Measurements from ENCODE around the gene GALNT5.

The GALNT5 gene

DNA sequence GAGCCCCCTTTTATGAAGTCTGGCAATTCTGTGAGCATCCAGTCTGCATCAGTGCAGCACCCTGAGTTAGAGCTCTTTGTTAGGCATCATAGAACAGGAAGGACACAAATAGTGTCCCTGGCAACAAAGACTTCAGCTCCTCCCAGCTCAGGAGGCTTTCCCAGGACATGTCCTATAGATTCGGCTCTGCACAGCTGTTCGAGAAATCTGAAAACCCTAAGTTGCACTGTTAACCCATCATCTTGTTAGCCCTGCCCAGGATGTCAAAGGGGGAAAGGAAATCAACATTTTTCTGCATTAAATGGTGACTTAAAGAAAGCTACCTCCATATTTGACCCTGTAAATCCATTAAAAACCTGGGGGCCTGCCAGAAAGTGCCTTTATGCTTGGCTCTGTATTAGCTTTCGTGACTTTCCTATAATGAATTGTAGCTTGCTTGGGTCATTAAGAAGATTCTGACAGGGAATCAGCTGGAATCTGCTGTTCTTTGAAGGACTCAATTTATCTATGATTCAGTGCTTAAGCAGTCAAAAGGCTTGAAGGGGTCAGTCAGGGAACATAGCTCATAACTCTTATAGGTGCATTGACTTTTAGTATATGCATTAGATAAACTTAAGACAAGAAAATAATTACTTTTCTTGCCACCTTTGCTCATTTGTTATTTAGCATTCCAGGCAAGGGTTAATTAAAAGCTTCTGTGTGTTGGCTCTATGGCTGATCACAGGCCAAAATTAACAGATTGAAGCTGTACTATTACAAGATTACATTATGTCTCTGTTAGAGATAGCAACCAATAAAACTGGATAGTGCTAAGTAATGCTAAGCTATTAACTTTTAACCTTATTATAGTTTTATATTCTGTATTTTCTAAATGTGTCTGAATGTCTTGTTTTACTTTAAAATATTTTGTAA is 47.6 kb downstream of the GALNT5 start:
- H2BK5ac ChIP-seq (ENCODE audit: low read depth, low read length, poor library complexity) = no peak overlapping the region
- H3K4me1 ChIP-seq (ENCODE audit: control insufficient read depth in 1 of 2, insufficient read depth in 2 of 2, low read length in 2 of 2) = no peaks in the 10 kb centered on the region
- no peak overlapping the region for H4K91ac ChIP-seq (ENCODE audit: low read depth, low read length)
- H3K27ac ChIP-seq (ENCODE audit: low read depth, low read length) = no peak overlapping the region
- H3K9me3 ChIP-seq (ENCODE audit: insufficient read depth, low read depth, low read length) = no peaks in the 10 kb centered on the region
- H3K4me2 ChIP-seq (ENCODE audit: low read length) = no peak overlapping the region
- H2BK120ac ChIP-seq (ENCODE audit: insufficient read depth, low read length, poor library complexity) = no peak overlapping the region
- no peaks in the 10 kb centered on the region for H3K36me3 ChIP-seq (ENCODE audit: control insufficient read depth in 1 of 2, insufficient read depth in 2 of 2, low read length in 2 of 2)
- no peak overlapping the region for H4K8ac ChIP-seq (ENCODE audit: low read depth, low read length)
- H3K18ac ChIP-seq (ENCODE audit: low read length) = no peak overlapping the region
- H2AK5ac ChIP-seq (ENCODE audit: low read length) = no peak overlapping the region
- H3K4me3 ChIP-seq (ENCODE audit: low read depth, low read length) = no peak overlapping the region
- H3K9ac ChIP-seq (ENCODE audit: low read length) = no peak overlapping the region
- H3K4ac ChIP-seq (ENCODE audit: low read depth, low read length) = no peak overlapping the region
- no peaks in the 10 kb centered on the region for H3K79me1 ChIP-seq (ENCODE audit: low read length)
- H3K14ac ChIP-seq (ENCODE audit: low read length) = no peak overlapping the region
- no peak overlapping the region for H4K12ac ChIP-seq (ENCODE audit: low read depth, low read length)
- H3K79me2 ChIP-seq (ENCODE audit: control insufficient read depth, insufficient read depth, low read length, poor library complexity) = no peaks in the 10 kb centered on the region
- H3K23ac ChIP-seq (ENCODE audit: low read length) = no peak overlapping the region
- DNase-seq = peak in 1 of 2 donors; percentile 25
- no peak overlapping the region for H2AFZ ChIP-seq (ENCODE audit: insufficient read depth, low read length, poor library complexity)
- H2BK12ac ChIP-seq (ENCODE audit: low read length) = no peak overlapping the region
- H3K27me3 ChIP-seq (ENCODE audit: insufficient read depth, low read length) = no peaks in the 10 kb centered on the region
- WGBS (ENCODE audit: extremely low coverage, insufficient coverage, insufficient read length) = no CpG with 5 or more reads among the region's 3 CpGs

DNA sequence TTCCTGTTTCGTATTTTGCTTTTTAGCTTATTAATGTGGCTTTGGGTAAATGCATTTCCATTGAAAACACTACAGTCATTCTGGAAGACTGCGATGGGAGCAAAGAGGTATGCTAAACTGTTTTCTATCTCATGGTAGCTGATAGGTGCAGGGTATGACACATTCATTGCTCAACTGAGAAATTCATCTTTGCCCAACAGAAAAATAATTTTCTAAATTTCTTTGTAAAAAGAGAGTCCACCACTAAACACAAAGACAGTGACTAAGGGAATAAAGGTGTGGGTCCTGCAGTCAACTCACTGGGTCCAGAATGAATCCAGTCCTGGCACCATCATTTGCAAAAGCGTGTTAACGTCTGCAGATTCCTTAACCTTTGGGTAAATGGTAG is 48.2 kb downstream of the GALNT5 start:
- no peaks in the 10 kb centered on the region for H3K9me3 ChIP-seq (ENCODE audit: insufficient read depth, low read depth, low read length)
- no peak overlapping the region for H4K8ac ChIP-seq (ENCODE audit: low read depth, low read length)
- no peaks in the 10 kb centered on the region for H3K4me1 ChIP-seq (ENCODE audit: control insufficient read depth in 1 of 2, insufficient read depth in 2 of 2, low read length in 2 of 2)
- no peak overlapping the region for H2BK120ac ChIP-seq (ENCODE audit: insufficient read depth, low read length, poor library complexity)
- H2BK12ac ChIP-seq (ENCODE audit: low read length) = no peak overlapping the region
- H3K36me3 ChIP-seq (ENCODE audit: control insufficient read depth in 1 of 2, insufficient read depth in 2 of 2, low read length in 2 of 2) = no peaks in the 10 kb centered on the region
- no peak overlapping the region for H2BK5ac ChIP-seq (ENCODE audit: low read depth, low read length, poor library complexity)
- no peak overlapping the region for H3K14ac ChIP-seq (ENCODE audit: low read length)
- DNase-seq = peak; percentile 28 to 77
- no peak overlapping the region for H3K23ac ChIP-seq (ENCODE audit: low read length)
- no peak overlapping the region for H3K4me3 ChIP-seq (ENCODE audit: low read depth, low read length)
- no peak overlapping the region for H4K12ac ChIP-seq (ENCODE audit: low read depth, low read length)
- no peaks in the 10 kb centered on the region for H3K79me1 ChIP-seq (ENCODE audit: low read length)
- H3K79me2 ChIP-seq (ENCODE audit: control insufficient read depth, insufficient read depth, low read length, poor library complexity) = no peaks in the 10 kb centered on the region
- H3K27me3 ChIP-seq (ENCODE audit: insufficient read depth, low read length) = no peaks in the 10 kb centered on the region
- no peak overlapping the region for H2AK5ac ChIP-seq (ENCODE audit: low read length)
- no CpG with 5 or more reads among the region's 4 CpGs for WGBS (ENCODE audit: extremely low coverage, insufficient coverage, insufficient read length)
- no peak overlapping the region for H2AFZ ChIP-seq (ENCODE audit: insufficient read depth, low read length, poor library complexity)
- no peak overlapping the region for H3K18ac ChIP-seq (ENCODE audit: low read length)
- H3K27ac ChIP-seq (ENCODE audit: low read depth, low read length) = no peak overlapping the region
- H3K4ac ChIP-seq (ENCODE audit: low read depth, low read length) = no peak overlapping the region
- no peak overlapping the region for H4K91ac ChIP-seq (ENCODE audit: low read depth, low read length)
- H3K9ac ChIP-seq (ENCODE audit: low read length) = no peak overlapping the region
- H3K4me2 ChIP-seq (ENCODE audit: low read length) = no peak overlapping the region

DNA sequence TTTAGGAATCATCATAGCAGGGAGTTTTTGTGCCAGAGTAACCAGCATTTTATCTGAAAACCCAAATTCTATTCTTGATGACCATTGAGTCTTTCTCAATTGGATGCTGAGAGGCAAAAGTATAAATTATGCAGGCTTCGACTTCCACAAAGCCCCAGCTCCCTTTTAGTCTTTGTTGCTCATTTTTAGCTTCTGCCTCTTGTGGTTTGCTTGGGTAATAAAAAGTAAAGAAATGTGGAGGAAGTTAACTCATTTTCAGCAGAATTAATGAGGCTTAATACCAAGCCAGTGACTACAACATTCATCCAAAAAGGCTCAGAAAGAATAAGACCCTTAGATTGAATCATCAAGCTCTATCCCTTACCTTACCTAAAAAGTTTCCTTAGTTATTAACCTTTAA is 49.5 kb downstream of the GALNT5 start:
- Histone ChIP-seq H2AFZ (ENCODE audit: insufficient read depth, low read length, poor library complexity) (no peak overlapping the region), H4K12ac (ENCODE audit: low read depth, low read length) (no peak overlapping the region), H3K4ac (ENCODE audit: low read depth, low read length) (no peak overlapping the region), H3K36me3 (ENCODE audit: control insufficient read depth in 1 of 2, insufficient read depth in 2 of 2, low read length in 2 of 2) (no peaks in the 10 kb centered on the region), H2AK5ac (ENCODE audit: low read length) (no peak overlapping the region), H3K9ac (ENCODE audit: low read length) (no peak overlapping the region), H3K14ac (ENCODE audit: low read length) (no peak overlapping the region), H4K8ac (ENCODE audit: low read depth, low read length) (no peak overlapping the region), H2BK120ac (ENCODE audit: insufficient read depth, low read length, poor library complexity) (no peak overlapping the region), H3K79me1 (ENCODE audit: low read length) (no peaks in the 10 kb centered on the region), H3K9me3 (ENCODE audit: insufficient read depth, low read depth, low read length) (no peaks in the 10 kb centered on the region), H3K4me3 (ENCODE audit: low read depth, low read length) (no peak overlapping the region), H2BK12ac (ENCODE audit: low read length) (no peak overlapping the region), H3K27me3 (ENCODE audit: insufficient read depth, low read length) (no peaks in the 10 kb centered on the region), H3K27ac (ENCODE audit: low read depth, low read length) (no peak overlapping the region), H3K18ac (ENCODE audit: low read length) (no peak overlapping the region), H3K4me1 (ENCODE audit: control insufficient read depth in 1 of 2, insufficient read depth in 2 of 2, low read length in 2 of 2) (no peaks in the 10 kb centered on the region), H4K91ac (ENCODE audit: low read depth, low read length) (no peak overlapping the region), H3K4me2 (ENCODE audit: low read length) (no peak overlapping the region), H2BK5ac (ENCODE audit: low read depth, low read length, poor library complexity) (no peak overlapping the region), H3K79me2 (ENCODE audit: control insufficient read depth, insufficient read depth, low read length, poor library complexity) (no peaks in the 10 kb centered on the region), H3K23ac (ENCODE audit: low read length) (no peak overlapping the region)
- no peak for DNase-seq
- no CpG with 5 or more reads among the region's 1 CpG for WGBS (ENCODE audit: extremely low coverage, insufficient coverage, insufficient read length)

- H3K27ac ChIP-seq (ENCODE audit: low read depth, low read length) = no peak overlapping the region
- H3K79me2 ChIP-seq (ENCODE audit: control insufficient read depth, insufficient read depth, low read length, poor library complexity) = no peaks in the 10 kb centered on the region
- H4K12ac ChIP-seq (ENCODE audit: low read depth, low read length) = no peak overlapping the region
- H3K4me3 ChIP-seq (ENCODE audit: low read depth, low read length) = no peak overlapping the region
- H3K4me2 ChIP-seq (ENCODE audit: low read length) = no peak overlapping the region
- no peaks in the 10 kb centered on the region for H3K36me3 ChIP-seq (ENCODE audit: control insufficient read depth in 1 of 2, insufficient read depth in 2 of 2, low read length in 2 of 2)
- WGBS (ENCODE audit: extremely low coverage, insufficient coverage, insufficient read length) = no CpG with 5 or more reads among the region's 2 CpGs
- no peak overlapping the region for H2AK5ac ChIP-seq (ENCODE audit: low read length)
- no peaks in the 10 kb centered on the region for H3K79me1 ChIP-seq (ENCODE audit: low read length)
- no peak overlapping the region for H3K4ac ChIP-seq (ENCODE audit: low read depth, low read length)
- no peak overlapping the region for H3K23ac ChIP-seq (ENCODE audit: low read length)
- no peaks in the 10 kb centered on the region for H3K9me3 ChIP-seq (ENCODE audit: insufficient read depth, low read depth, low read length)
- no peak overlapping the region for H3K9ac ChIP-seq (ENCODE audit: low read length)
- H4K91ac ChIP-seq (ENCODE audit: low read depth, low read length) = no peak overlapping the region
- H4K8ac ChIP-seq (ENCODE audit: low read depth, low read length) = no peak overlapping the region
- H2BK5ac ChIP-seq (ENCODE audit: low read depth, low read length, poor library complexity) = no peak overlapping the region
- H2BK12ac ChIP-seq (ENCODE audit: low read length) = no peak overlapping the region
- H3K4me1 ChIP-seq (ENCODE audit: control insufficient read depth in 1 of 2, insufficient read depth in 2 of 2, low read length in 2 of 2) = no peaks in the 10 kb centered on the region
- no peak overlapping the region for H2BK120ac ChIP-seq (ENCODE audit: insufficient read depth, low read length, poor library complexity)
- H3K27me3 ChIP-seq (ENCODE audit: insufficient read depth, low read length) = no peaks in the 10 kb centered on the region
- no peak for DNase-seq
- H3K14ac ChIP-seq (ENCODE audit: low read length) = no peak overlapping the region
- H2AFZ ChIP-seq (ENCODE audit: insufficient read depth, low read length, poor library complexity) = no peak overlapping the region
- no peak overlapping the region for H3K18ac ChIP-seq (ENCODE audit: low read length)
These were observed 52.4 kb downstream of the GALNT5 start for GRCh38 chr2:157309878-157310277.
